ENCODE measurements around the gene KCND3.
"Not testable (repeated sequence)": the region's sequence is repeated elsewhere in the genome, so short reads cannot be mapped to it uniquely, and the experiment has no call there.

The KCND3 gene

GRCh38 chr1:111775966-111776365 lies 213.5 kb downstream of the KCND3 start:
- no peak for DNase-seq (ENCODE audit: low read depth)

GRCh38 chr1:111770916-111771315 lies 218.6 kb downstream of the KCND3 start:
- DNase-seq (ENCODE audit: low read depth): no peak

- DNase-seq (ENCODE audit: low read depth): no peak
These were observed 219.8 kb downstream of the KCND3 start for GRCh38 chr1:111769517-111770146.

GRCh38 chr1:111768625-111769024 lies 220.8 kb downstream of the KCND3 start:
- no peak for DNase-seq (ENCODE audit: low read depth)

GRCh38 chr1:111768023-111768422 lies 221.4 kb downstream of the KCND3 start:
- DNase-seq (ENCODE audit: low read depth): no peak

- DNase-seq (ENCODE audit: low read depth): no peak
These were observed 227.1 kb downstream of the KCND3 start for GRCh38 chr1:111762332-111762731.

- DNase-seq (ENCODE audit: low read depth): no peak
These were observed 227.8 kb downstream of the KCND3 start for GRCh38 chr1:111761717-111762116.

GRCh38 chr1:111758373-111758772 lies 231.1 kb downstream of the KCND3 start:
- DNase-seq (ENCODE audit: low read depth): no peak

- DNase-seq (ENCODE audit: low read depth): no peak
These were observed 233.3 kb downstream of the KCND3 start for GRCh38 chr1:111756124-111756513.

- DNase-seq (ENCODE audit: low read depth): peak; percentile 87
These were observed 233.9 kb downstream of the KCND3 start, which contains the start of gene DDX20 for GRCh38 chr1:111755331-111756123. Gene DDX20, plus strand, starts transcription at chr1:111755901. Its CDS starts 24 bp downstream, at chr1:111755925.

GRCh38 chr1:111754984-111755330 lies 234.5 kb downstream of the KCND3 start:
- DNase-seq (ENCODE audit: low read depth): no peak

GRCh38 chr1:111751906-111752575 lies 237.4 kb downstream of the KCND3 start:
- DNase-seq (ENCODE audit: low read depth): no peak

- no peak for DNase-seq (ENCODE audit: low read depth)
These were observed 238.6 kb downstream of the KCND3 start for GRCh38 chr1:111750856-111751255.

GRCh38 chr1:111749628-111750027 lies 239.8 kb downstream of the KCND3 start:
- DNase-seq (ENCODE audit: low read depth): no peak

GRCh38 chr1:111747947-111748346 lies 241.5 kb downstream of the KCND3 start:
- no peak for DNase-seq (ENCODE audit: low read depth)

GRCh38 chr1:111747282-111747734 lies 242.2 kb downstream of the KCND3 start:
- no peak for DNase-seq (ENCODE audit: low read depth)

GRCh38 chr1:111746614-111746999 lies 242.9 kb downstream of the KCND3 start:
- DNase-seq (ENCODE audit: low read depth): no peak

GRCh38 chr1:111745675-111746613 lies 243.5 kb downstream of the KCND3 start:
- no peak for DNase-seq (ENCODE audit: low read depth)

- peak; percentile 77 for DNase-seq (ENCODE audit: low read depth)
These were observed 245.8 kb downstream of the KCND3 start for GRCh38 chr1:111743679-111744101.

- no peak for DNase-seq (ENCODE audit: low read depth)
These were observed 246.4 kb downstream of the KCND3 start for GRCh38 chr1:111742938-111743549.

GRCh38 chr1:111742292-111742691 lies 247.2 kb downstream of the KCND3 start:
- not testable (repeated sequence) for DNase-seq (ENCODE audit: low read depth)
